DMS79 (cell line): ENCODE data around the gene GLRX2.

ENCODE experiments used
- DNase-seq: peaks from one replicate; lab custom pipeline; 2025; lab: John Stamatoyannopoulos, UW

GLRX2 gene

GRCh38 chr1:193111641-193112090 is 6.5 kb upstream of the GLRX2 start:
- no peak for DNase-seq

GRCh38 chr1:193110864-193111263 is 5.7 kb upstream of the GLRX2 start:
- no peak for DNase-seq

- DNase-seq, result no peak
Observed at GRCh38 chr1:193110246-193110645, 5.0 kb upstream of the GLRX2 start.

- DNase-seq, result no peak
Observed at GRCh38 chr1:193109619-193110018, 4.4 kb upstream of the GLRX2 start.

GRCh38 chr1:193108471-193108870 is 3.3 kb upstream of the GLRX2 start:
- DNase-seq, result no peak

GRCh38 chr1:193105821-193106177 is 585 bp upstream of the GLRX2 start:
- no peak for DNase-seq

GRCh38 chr1:193104502-193104906 is 710 bp downstream of the GLRX2 start:
- no peak for DNase-seq

- DNase-seq, result no peak
Observed at GRCh38 chr1:193103759-193104501, 1.3 kb downstream of the GLRX2 start.

- no peak for DNase-seq
Observed at GRCh38 chr1:193102662-193103061, 2.6 kb downstream of the GLRX2 start.

- no peak for DNase-seq
Observed at GRCh38 chr1:193094112-193094511, 11.1 kb downstream of the GLRX2 start.

- DNase-seq, result no peak
Observed at GRCh38 chr1:193090865-193091264, 14.3 kb downstream of the GLRX2 start.

- DNase-seq, result no peak
Observed at GRCh38 chr1:193087893-193088292, 17.3 kb downstream of the GLRX2 start.

GRCh38 chr1:193086342-193086741 is 18.9 kb downstream of the GLRX2 start:
- no peak for DNase-seq

GRCh38 chr1:193085263-193085662 is 20.0 kb downstream of the GLRX2 start:
- no peak for DNase-seq

- DNase-seq, result no peak
Observed at GRCh38 chr1:193083365-193084088, 21.7 kb downstream of the GLRX2 start.

GRCh38 chr1:193079187-193079586 is 26.0 kb downstream of the GLRX2 start:
- no peak for DNase-seq

GRCh38 chr1:193077991-193078390 is 27.2 kb downstream of the GLRX2 start:
- no peak for DNase-seq

- DNase-seq, result no peak
Observed at GRCh38 chr1:193070942-193071341, 34.3 kb downstream of the GLRX2 start.

- DNase-seq, result no peak
Observed at GRCh38 chr1:193070386-193070753, 34.8 kb downstream of the GLRX2 start.

GRCh38 chr1:193069748-193070385 is 35.3 kb downstream of the GLRX2 start:
- DNase-seq, result no peak

- DNase-seq, result no peak
Observed at GRCh38 chr1:193068013-193068412, 37.2 kb downstream of the GLRX2 start.

GRCh38 chr1:193066606-193067005 is 38.6 kb downstream of the GLRX2 start:
- DNase-seq, result no peak

- no peak for DNase-seq
Observed at GRCh38 chr1:193065954-193066353, 39.3 kb downstream of the GLRX2 start.
